H1 (cell line): Measurements from ENCODE around the gene IPO11. TPM values are rescaled to one million over a fixed set of nuclear protein-coding genes. Genes with fewer than 3 reads are reported as not detected.

Experiments
- CTCF ChIA-PET: fragments of 300-600 bp; sonication (Branson Sonifier 250); formaldehyde crosslinking; loops from one replicate; lab custom pipeline; 2021; ENCODE audit not compliant: partially characterized antibody; lab: Charles Lee
- POLR2A ChIA-PET: fragments of 300-600 bp; sonication (Branson Sonifier 250); formaldehyde crosslinking; loops from one replicate; lab custom pipeline; 2021; ENCODE audit warnings: inconsistent platforms; ENCODE audit not compliant: partially characterized antibody; lab: Charles Lee
- DNase-seq, 2 experiments: peaks; one replicate each; pipeline versions ENCODE4 v3.0.0 to v3.0.0-alpha.2; 2010 to 2022; ENCODE audit warnings: low spot score in 2 of 2, low read depth in 1 of 2, mixed read lengths in 1 of 2
- FAIRE-seq: peaks from 2 replicates; lab custom pipeline; 2011; peaks lifted over from hg19 to GRCh38; lab: Jason Lieb, UNC
- H2AFZ ChIP-seq: 2 replicates; pipeline ENCODE4 v1.8.1; 2012; ENCODE audit warnings: low read length, inconsistent platforms
- H2AK5ac ChIP-seq: 2 replicates; pipeline ENCODE4 v1.6.1; 2013; ENCODE audit warnings: low read depth, low read length
- H2BK120ac ChIP-seq: replicated peaks from 2 replicates; pipeline ENCODE3; 2013; ENCODE audit warnings: low read depth, low read length, inconsistent platforms
- H2BK12ac ChIP-seq: 2 replicates; pipeline ENCODE4 v1.6.1; 2013; ENCODE audit warnings: low read depth, low read length
- H2BK15ac ChIP-seq: 2 replicates; pipeline ENCODE4 v1.6.1; 2013; ENCODE audit warnings: low read length
- H2BK20ac ChIP-seq: 2 replicates; pipeline ENCODE4 v1.6.1; 2013; ENCODE audit warnings: low read length
- H2BK5ac ChIP-seq: 2 replicates; pipeline ENCODE4 v1.6.1; 2013; ENCODE audit warnings: low read depth, low read length
- H3K14ac ChIP-seq: 2 replicates; pipeline ENCODE4 v1.6.1; 2013; ENCODE audit warnings: inconsistent platforms; ENCODE audit not compliant: insufficient read length
- H3K18ac ChIP-seq: 2 replicates; pipeline ENCODE4 v1.6.1; 2013; ENCODE audit warnings: low read length; ENCODE audit errors: extremely low read depth
- H3K23ac ChIP-seq: 2 replicates; pipeline ENCODE4 v1.6.1; 2013; ENCODE audit warnings: inconsistent platforms; ENCODE audit not compliant: insufficient read length
- H3K23me2 ChIP-seq: 2 replicates; pipeline ENCODE4 v1.6.1; 2013; ENCODE audit warnings: low read depth, low read length
- H3K27ac ChIP-seq: 2 replicates; pipeline ENCODE4 v1.6.1; 2011; ENCODE audit warnings: low read depth, low read length, inconsistent platforms
- H3K27me3 ChIP-seq, 4 experiments: replicated peaks in 1 of 4; 1 replicate in 1 of 4; 2 replicates in 3 of 4; pipeline versions ENCODE4 v1.6.1 to v1.8.1; 2011 to 2013; ENCODE audit warnings: low read length in 3 of 4, mild to moderate bottlenecking in 3 of 4, inconsistent platforms in 2 of 4, mixed read lengths in 2 of 4, moderate library complexity in 1 of 4; ENCODE audit not compliant: control insufficient read depth in 3 of 4, insufficient read depth in 3 of 4; ENCODE audit errors: extremely low read depth in 1 of 4
- H3K36me3 ChIP-seq, 4 experiments: 2 replicates each; pipeline versions ENCODE4 v1.6.1 to v1.8.1; 2011 to 2013; ENCODE audit warnings: mild to moderate bottlenecking in 4 of 4, low read length in 3 of 4, moderate library complexity in 2 of 4, control low read depth in 1 of 4, inconsistent platforms in 1 of 4; ENCODE audit not compliant: insufficient read depth in 4 of 4, control insufficient read depth in 2 of 4
- H3K4ac ChIP-seq: replicated peaks from 2 replicates; pipeline ENCODE3; 2013; ENCODE audit warnings: low read length, low read depth, mixed read lengths, inconsistent platforms; ENCODE audit not compliant: insufficient read length
- H3K4me1 ChIP-seq, 4 experiments: replicated peaks in 1 of 4; 1 replicate in 1 of 4; 2 replicates in 3 of 4; pipeline versions ENCODE4 v1.6.1 to v1.8.1; 2011 to 2013; ENCODE audit warnings: low read length in 3 of 4, inconsistent platforms in 2 of 4, mixed read lengths in 1 of 4; ENCODE audit not compliant: insufficient read depth in 4 of 4, control insufficient read depth in 3 of 4
- H3K4me2 ChIP-seq, 2 experiments: 2 replicates each; pipeline versions ENCODE4 v1.6.1 to v1.8.1; 2011 to 2013; ENCODE audit warnings: low read depth in 2 of 2, low read length in 2 of 2, control low read depth in 1 of 2, inconsistent platforms in 1 of 2, mild to moderate bottlenecking in 1 of 2; ENCODE audit not compliant: insufficient read depth in 1 of 2
- H3K4me3 ChIP-seq, 4 experiments: fragments of 200-600, 300-600 bp in 1 of 4; sonication (generic), shearing (Covaris generic), sonication (Bioruptor Twin) in 1 of 4; 2 replicates each; pipeline versions ENCODE4 v1.5.1 to v1.8.1; 2011 to 2016; ENCODE audit warnings: low read length in 4 of 4, low read depth in 3 of 4, control low read depth in 2 of 4, inconsistent platforms in 2 of 4, mild to moderate bottlenecking in 2 of 4, mixed read lengths in 1 of 4, moderate library complexity in 1 of 4; ENCODE audit not compliant: insufficient read depth in 2 of 4; ENCODE audit errors: extremely low read depth in 1 of 4
- H3K56ac ChIP-seq: replicated peaks from 2 replicates; pipeline ENCODE3; 2013; ENCODE audit warnings: low read depth, mild to moderate bottlenecking, mixed read lengths, low read length, inconsistent platforms; ENCODE audit not compliant: insufficient read length
- H3K79me1 ChIP-seq: 2 replicates; pipeline ENCODE4 v1.6.1; 2013; ENCODE audit warnings: low read depth, low read length, control low read depth
- H3K79me2 ChIP-seq, 2 experiments: 2 replicates each; pipeline versions ENCODE4 v1.6.1 to v1.8.1; 2012 to 2013; ENCODE audit warnings: low read length in 2 of 2, mild to moderate bottlenecking in 2 of 2, inconsistent platforms in 1 of 2; ENCODE audit not compliant: insufficient read depth in 2 of 2, control insufficient read depth in 1 of 2
- H3K9ac ChIP-seq, 4 experiments: replicated peaks in 1 of 4; 1 replicate in 1 of 4; 2 replicates in 3 of 4; pipeline versions ENCODE4 v1.6.1 to v1.8.1; 2011 to 2013; ENCODE audit warnings: low read depth in 3 of 4, low read length in 3 of 4, control low read depth in 2 of 4, mild to moderate bottlenecking in 2 of 4, moderate library complexity in 2 of 4, inconsistent platforms in 1 of 4; ENCODE audit errors: extremely low read depth in 1 of 4
- H3K9me3 ChIP-seq, 2 experiments: 2 replicates each; pipeline versions ENCODE4 v1.6.1 to v1.8.1; 2012 to 2013; ENCODE audit warnings: mild to moderate bottlenecking in 2 of 2, moderate library complexity in 2 of 2, control low read depth in 1 of 2, inconsistent platforms in 1 of 2, low read depth in 1 of 2, low read length in 1 of 2, mixed read lengths in 1 of 2; ENCODE audit not compliant: insufficient read depth in 2 of 2
- H4K20me1 ChIP-seq, 2 experiments: replicated peaks in 1 of 2; 2 replicates each; pipeline versions ENCODE3 to v1.8.1; 2011 to 2013; ENCODE audit warnings: inconsistent platforms in 2 of 2, low read length in 2 of 2, mild to moderate bottlenecking in 1 of 2; ENCODE audit not compliant: insufficient read depth in 2 of 2, control insufficient read depth in 1 of 2
- H4K5ac ChIP-seq: 2 replicates; pipeline ENCODE4 v1.6.1; 2013; ENCODE audit warnings: low read length, low read depth, mixed read lengths, inconsistent platforms; ENCODE audit not compliant: insufficient read length
- H4K8ac ChIP-seq: 2 replicates; pipeline ENCODE4 v1.8.0; 2013; ENCODE audit warnings: mild to moderate bottlenecking, moderate library complexity, low read length, inconsistent platforms; ENCODE audit not compliant: insufficient read depth; ENCODE audit errors: extremely low read depth
- H4K91ac ChIP-seq: replicated peaks from 2 replicates; pipeline ENCODE3; 2013; ENCODE audit warnings: low read length, mixed read lengths, inconsistent platforms; ENCODE audit not compliant: insufficient read length
- TAF1 ChIP-seq: IDR thresholded peaks from 2 replicates; pipeline ENCODE4 v1.6.1; 2011; ENCODE audit warnings: mild to moderate bottlenecking, low read depth, low read length
- WGBS, 2 experiments: shearing (Covaris generic) in 1 of 2; methylation state at CpG; one replicate each; pipeline versions ENCODE4 v1.1.6 to v1.1.7; 2013 to 2015; ENCODE audit warnings: low lambda C conversion rate in 2 of 2, mixed read lengths in 2 of 2, inconsistent platforms in 1 of 2, low coverage in 1 of 2, missing lambda C conversion rate in 1 of 2; ENCODE audit not compliant: insufficient replicate concordance in 2 of 2, insufficient coverage in 1 of 2, insufficient read length in 1 of 2; ENCODE audit errors: extremely low coverage in 1 of 2, missing lambda C conversion rate in 1 of 2; 5-methylcytosine and 5-hydroxymethylcytosine counted together
- polyA plus RNA-seq, 7 experiments: library from polyadenylated mRNA; depleted of rRNA in 3 of 7; stranded (reverse) in 5 of 7; unstranded in 2 of 7; fragments of >200 nt in 5 of 7; fragments of 200-250 nt in 2 of 7; gene quantifications; 1 replicate in 5 of 7; 2 replicates in 1 of 7; 4 replicates in 1 of 7; pipeline versions ENCODE4 v1.2.1 to v1.2.3, GENCODE V29; 2011 to 2013; ENCODE audit warnings: missing spikeins in 2 of 7, mixed read lengths in 2 of 7
- total RNA-seq: library from RNA; stranded (reverse); fragmentation: NEBNext Ultra II Directional; extraction: Animal tissue kit (Norgen Biotek cat#: 25700); gene quantifications from 2 replicates; pipeline ENCODE4 v1.2.1, GENCODE V29; 2021

The IPO11 gene
- total and polyA plus RNA-seq, 2 of the 8 experiments (the other 6 are each of a cell fraction or from before 2014, with no cell fraction given) = 23.6 to 64.4 TPM

DNA sequence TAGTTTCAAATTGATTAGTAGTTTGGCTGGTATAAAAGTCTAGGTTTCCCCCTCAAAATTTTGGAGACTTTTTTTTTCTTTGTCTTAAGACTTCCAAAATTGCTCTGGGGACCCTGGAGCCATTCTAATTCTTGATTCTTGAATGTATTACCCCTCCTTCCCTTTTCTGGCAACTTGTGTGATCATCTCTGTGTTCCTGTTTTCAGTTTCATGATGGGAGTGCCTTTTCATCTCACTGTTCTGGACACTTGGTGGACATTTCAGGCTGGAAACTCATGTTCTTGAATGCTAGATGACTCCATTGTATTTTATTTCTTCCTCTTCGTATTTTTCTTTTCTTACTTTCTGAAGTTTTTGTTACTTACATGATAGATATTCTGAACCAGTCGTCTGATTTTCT is 108.8 kb downstream of the IPO11 start:
- POLR2A ChIA-PET = no interaction called here
- CTCF ChIA-PET = no interaction called here
- no peak for FAIRE-seq

More for the DNA sequence above, 108.8 kb downstream of the IPO11 start:
- Histone ChIP-seq H3K23ac (no peak overlapping the region), H4K5ac (no peak overlapping the region), H3K4me1 (peaks cover 0 to 5% (median 1%) of the 10 kb centered on the region in 4 experiments; a peak in 2 of 7 replicates), H3K14ac (no peak overlapping the region), H4K91ac (no peak overlapping the region), H2BK15ac (no peak overlapping the region), H2BK12ac (no peak overlapping the region), H3K27me3 (no peaks in the 10 kb centered on the region), H2AK5ac (no peak overlapping the region), H3K79me2 (no peaks in the 10 kb centered on the region), H3K27ac (no peak overlapping the region), H3K23me2 (no peaks in the 10 kb centered on the region), H2AFZ (no peak overlapping the region), H2BK5ac (no peak overlapping the region), H3K4me2 (no peak overlapping the region), H3K9me3 (no peaks in the 10 kb centered on the region), H4K20me1 (peaks cover 0 to 2% of the 10 kb centered on the region in 2 experiments), H2BK20ac (no peak overlapping the region), H3K56ac (no peak overlapping the region), H4K8ac (no peak overlapping the region), H3K4me3 (no peak overlapping the region), H2BK120ac (no peak overlapping the region), H3K9ac (no peak overlapping the region), H3K79me1 (no peaks in the 10 kb centered on the region), H3K4ac (no peak overlapping the region), H3K18ac (no peak overlapping the region), H3K36me3 (no peaks in the 10 kb centered on the region; a peak in 1 of 8 replicates)
- no peak for TF ChIP-seq TAF1
- WGBS, 2 experiments = 91% methylated on average over 2 of the region's 2 CpGs; no CpG with 5 or more reads in 1 of the 2 experiments
- no peak for DNase-seq
